Endothelial cell (in vitro differentiated cells): Measurements from ENCODE around the gene AGPAT1. TPM values are rescaled to one million over a fixed set of nuclear protein-coding genes. Genes with fewer than 3 reads are reported as not detected.

Experiments
- DNase-seq: peaks from one replicate; pipeline ENCODE4 v3.0.0; 2021; ENCODE audit warnings: low spot score
- H3K27ac Mint-ChIP-seq: one replicate; pipeline ENCODE4 v1.8.0; 2021; ENCODE audit warnings: mixed read lengths, inconsistent platforms; ENCODE audit not compliant: unreplicated experiment
- H3K27me3 Mint-ChIP-seq: one replicate; pipeline ENCODE4 v1.8.0; 2021; ENCODE audit warnings: mild to moderate bottlenecking, moderate library complexity, mixed read lengths, inconsistent platforms; ENCODE audit not compliant: unreplicated experiment
- H3K36me3 Mint-ChIP-seq: one replicate; pipeline ENCODE4 v1.8.0; 2021; ENCODE audit warnings: mild to moderate bottlenecking, low read depth, mixed read lengths, inconsistent platforms; ENCODE audit not compliant: unreplicated experiment
- H3K4me1 Mint-ChIP-seq: one replicate; pipeline ENCODE4 v1.8.0; 2021; ENCODE audit warnings: mild to moderate bottlenecking, mixed read lengths, inconsistent platforms; ENCODE audit not compliant: unreplicated experiment
- H3K4me3 Mint-ChIP-seq: one replicate; pipeline ENCODE4 v1.8.0; 2021; ENCODE audit warnings: mild to moderate bottlenecking, mixed read lengths, inconsistent platforms; ENCODE audit not compliant: unreplicated experiment
- H3K9me3 Mint-ChIP-seq: one replicate; pipeline ENCODE4 v1.8.0; 2021; ENCODE audit warnings: mixed read lengths, inconsistent platforms; ENCODE audit not compliant: unreplicated experiment
- CTCF ChIP-seq: fragments of 200-600 bp; sonication (generic); IDR thresholded peaks from one replicate; pipeline ENCODE4 v1.5.0; 2021; ENCODE audit warnings: antibody characterized with exemption; ENCODE audit not compliant: unreplicated experiment
- total RNA-seq: library from RNA; stranded (reverse); fragmentation: NEBNext Ultra II Directional; extraction: Animal tissue kit (Norgen Biotek cat#: 25700); gene quantifications from one replicate; pipeline ENCODE4 v1.2.1, GENCODE V29; 2021; ENCODE audit not compliant: unreplicated experiment

Gene AGPAT1
- total RNA-seq, 1 donor from 2014 or later: 93.3 TPM

GRCh38 chr6:32177183-32177787 is 1.4 kb upstream of the AGPAT1 start:
- peaks cover 12% of the 10 kb centered on the region for H3K27me3 Mint-ChIP-seq
- no peak for DNase-seq
- H3K4me3 Mint-ChIP-seq: peak overlapping the region; percentile 98
- H3K36me3 Mint-ChIP-seq: peaks cover 7% of the 10 kb centered on the region
- H3K9me3 Mint-ChIP-seq: no peaks in the 10 kb centered on the region
- H3K27ac Mint-ChIP-seq: peak overlapping the region; percentile 95
- TF ChIP-seq CTCF: no peak
- H3K4me1 Mint-ChIP-seq: peaks cover 72% of the 10 kb centered on the region

GRCh38 chr6:32176476-32177182 is 745 bp upstream of the AGPAT1 start:
- Mint-ChIP-seq H3K9me3 (no peaks in the 10 kb centered on the region), H3K27ac (peak overlapping the region; percentile 95), H3K36me3 (peaks cover 7% of the 10 kb centered on the region), H3K4me1 (peaks cover 72% of the 10 kb centered on the region), H3K27me3 (peaks cover 12% of the 10 kb centered on the region), H3K4me3 (peak overlapping the region; percentile 98)
- no peak for TF ChIP-seq CTCF
- no peak for DNase-seq

- TF ChIP-seq CTCF: no peak
- DNase-seq: no peak
- Mint-ChIP-seq H3K9me3 (no peaks in the 10 kb centered on the region), H3K4me1 (peaks cover 65% of the 10 kb centered on the region), H3K36me3 (peaks cover 10% of the 10 kb centered on the region), H3K27me3 (peaks cover 8% of the 10 kb centered on the region), H3K27ac (peak overlapping the region; percentile 94), H3K4me3 (peak overlapping the region; percentile 96)
Observed at GRCh38 chr6:32175322-32175710, 568 bp downstream of the AGPAT1 start.

- H3K27me3 Mint-ChIP-seq: peaks cover 8% of the 10 kb centered on the region
- no peak overlapping the region for H3K27ac Mint-ChIP-seq
- peak overlapping the region; percentile 73 for H3K4me3 Mint-ChIP-seq
- peaks cover 16% of the 10 kb centered on the region for H3K36me3 Mint-ChIP-seq
- peaks cover 59% of the 10 kb centered on the region for H3K4me1 Mint-ChIP-seq
- H3K9me3 Mint-ChIP-seq: no peaks in the 10 kb centered on the region
- no peak for DNase-seq
- no peak for TF ChIP-seq CTCF
Observed at GRCh38 chr6:32174416-32174815, 1.5 kb downstream of the AGPAT1 start.

- Mint-ChIP-seq H3K36me3 (peaks cover 18% of the 10 kb centered on the region), H3K27me3 (peaks cover 5% of the 10 kb centered on the region), H3K4me3 (peak overlapping the region; percentile 57), H3K4me1 (peaks cover 50% of the 10 kb centered on the region), H3K9me3 (no peaks in the 10 kb centered on the region), H3K27ac (peak overlapping the region; percentile 76)
- DNase-seq: no peak
- no peak for TF ChIP-seq CTCF
Observed at GRCh38 chr6:32173051-32173727, 2.7 kb downstream of the AGPAT1 start.
